GM10266 (cell line): ENCODE data around the gene FRMPD1.

ENCODE experiments used
- DNase-seq: peaks from one replicate; pipeline ENCODE4 v3.0.0; 2012; ENCODE audit errors: extremely low spot score
- CTCF ChIP-seq: IDR thresholded peaks from 2 replicates; pipeline ENCODE4 v1.5.1; 2012; ENCODE audit warnings: mild to moderate bottlenecking, low read depth; ENCODE audit not compliant: control insufficient read depth, insufficient read depth; ENCODE audit errors: missing control alignments

The FRMPD1 gene

DNA sequence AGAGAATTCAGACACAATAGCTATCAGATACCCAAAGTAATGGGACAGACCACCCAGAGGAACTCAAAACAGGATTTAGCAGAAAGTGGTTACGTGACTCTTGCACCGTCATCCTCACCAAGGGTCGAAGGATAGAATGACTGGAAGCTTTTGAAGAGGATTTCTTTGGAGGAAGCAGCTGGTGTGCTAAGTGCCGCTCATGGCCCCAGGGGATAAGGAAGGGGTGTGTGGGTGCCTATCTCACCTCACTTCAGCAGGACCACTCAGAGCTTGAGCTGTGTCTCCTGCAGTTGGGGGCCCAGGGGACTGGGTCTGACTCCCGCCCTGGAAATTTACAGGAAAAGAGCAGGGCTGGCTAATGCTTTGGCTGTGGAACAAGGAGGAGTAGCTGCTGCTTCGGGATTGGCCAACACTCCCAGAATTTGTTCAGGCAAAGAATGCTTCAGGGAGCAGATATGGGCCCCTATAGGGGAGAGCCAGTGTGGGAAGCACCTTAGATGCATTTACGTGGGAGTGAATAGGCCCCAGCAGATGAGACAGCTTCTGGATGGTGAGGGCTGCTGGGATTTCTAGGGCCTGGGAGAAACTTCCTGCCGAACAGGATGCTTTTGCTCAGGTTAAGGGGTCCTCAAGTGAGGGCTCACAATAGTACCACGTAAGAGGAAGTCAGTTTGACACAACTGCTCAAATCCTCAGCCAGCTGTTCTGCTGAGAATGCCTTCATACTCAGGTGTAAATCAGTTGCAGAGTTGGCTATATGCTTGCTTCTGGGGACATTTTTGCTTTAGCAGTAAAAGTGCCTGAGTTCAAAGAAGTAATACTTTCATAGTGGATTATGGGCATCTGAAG lies 29.3 kb upstream of the FRMPD1 start:
- TF ChIP-seq CTCF: no peak
- no peak for DNase-seq

DNA sequence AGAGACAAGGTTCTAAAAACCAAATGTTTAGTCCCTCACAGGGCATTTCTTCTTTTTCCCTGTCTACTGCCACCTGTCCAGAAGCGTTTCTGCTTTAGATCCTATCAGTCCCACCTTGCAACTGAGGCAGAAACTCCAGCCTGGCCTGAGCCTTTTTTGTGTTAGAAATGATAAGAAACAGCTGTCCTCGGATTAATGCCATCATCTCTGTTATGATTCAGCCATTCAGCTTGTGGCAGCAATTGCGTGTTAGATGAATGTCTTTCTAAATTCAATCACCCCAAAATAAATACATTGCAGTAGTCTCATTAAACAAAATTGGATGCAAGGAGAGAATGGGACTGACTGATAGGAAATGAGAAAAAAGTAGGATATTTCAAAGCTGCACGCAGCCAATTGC lies 28.3 kb upstream of the FRMPD1 start:
- no peak for DNase-seq
- TF ChIP-seq CTCF: no peak

GRCh38 chr9:37623267-37623666 lies 27.5 kb upstream of the FRMPD1 start:
- TF ChIP-seq CTCF: no peak
- DNase-seq: no peak

DNA sequence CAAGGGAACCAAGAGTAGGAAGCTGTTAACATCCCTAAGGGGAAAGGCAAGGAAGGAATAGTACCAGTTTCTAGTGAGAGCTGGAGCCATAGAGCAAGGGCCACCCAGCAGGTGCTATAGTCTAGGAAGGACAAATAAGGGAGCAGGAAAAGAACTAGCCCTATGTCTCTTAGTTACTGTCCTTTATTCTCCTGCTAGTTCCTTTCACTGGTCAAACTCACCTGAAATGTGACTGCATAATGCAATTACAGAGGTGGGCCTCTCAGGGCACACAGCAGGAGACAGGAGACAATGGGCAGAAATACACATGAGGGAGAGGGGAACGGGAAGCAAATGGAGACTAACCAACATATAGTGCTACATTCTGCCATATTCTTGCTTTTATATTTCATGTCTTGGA lies 26.7 kb upstream of the FRMPD1 start:
- TF ChIP-seq CTCF: no peak
- no peak for DNase-seq

GRCh38 chr9:37625036-37625757 lies 25.6 kb upstream of the FRMPD1 start:
- no peak for TF ChIP-seq CTCF
- DNase-seq: no peak

GRCh38 chr9:37625758-37626147 lies 25.0 kb upstream of the FRMPD1 start:
- TF ChIP-seq CTCF: no peak
- no peak for DNase-seq

DNA sequence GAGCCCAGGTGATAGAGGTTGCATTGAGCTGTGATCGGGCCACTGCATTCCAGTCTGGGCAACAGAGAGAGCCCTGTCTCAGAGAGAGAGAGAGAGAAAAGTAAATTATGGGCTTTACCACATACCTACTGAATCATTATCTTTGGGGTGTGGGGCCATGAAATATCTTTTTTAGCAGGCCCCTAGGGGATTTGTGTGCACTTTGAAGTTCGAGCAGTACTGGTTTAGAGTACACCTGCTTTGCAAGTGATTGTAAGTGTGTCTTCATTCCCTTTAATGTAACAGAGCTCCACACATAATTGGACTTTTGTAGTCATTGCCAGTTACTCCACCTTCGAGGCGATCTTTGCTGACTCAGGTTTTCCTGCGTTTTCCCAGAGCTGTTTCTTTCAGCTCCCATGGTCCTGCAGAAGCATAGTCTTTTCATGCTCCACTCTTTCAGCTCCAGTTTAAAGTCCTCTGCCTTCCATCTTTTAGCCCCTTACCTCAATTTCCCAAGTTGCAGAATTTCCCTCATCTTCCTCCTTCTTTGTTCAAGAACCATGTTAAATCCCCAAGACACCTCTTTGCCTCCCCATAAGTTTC lies 24.0 kb upstream of the FRMPD1 start:
- no peak for TF ChIP-seq CTCF
- DNase-seq: no peak
